ENCODE data around the gene MAPKAP1. TPM values are rescaled to one million over a fixed set of nuclear protein-coding genes. Genes with fewer than 3 reads are reported as not detected.

MAPKAP1 gene
- total RNA-seq, 1 donor from 2014 or later, result 67.3 TPM

DNA sequence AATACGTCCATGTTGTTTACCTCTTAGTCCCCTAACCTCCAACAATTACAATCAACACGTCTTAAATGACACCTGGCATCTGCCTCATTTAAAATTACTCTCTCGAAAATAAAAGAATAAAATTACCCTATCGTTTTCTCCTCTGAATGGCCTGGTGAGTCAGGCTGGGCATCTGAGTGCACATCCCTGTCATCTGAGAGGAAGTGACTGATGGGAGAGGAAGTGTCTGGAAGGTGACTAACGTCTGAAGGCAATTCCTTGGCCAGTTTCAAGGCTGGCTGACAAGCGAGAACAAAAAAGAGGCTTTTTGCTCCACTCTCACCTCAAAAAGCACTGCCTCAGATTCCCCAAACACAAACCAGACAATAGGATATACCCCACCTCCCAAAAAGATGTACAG, 57.7 kb downstream of the MAPKAP1 start:
- Mint-ChIP-seq H3K9me3 (no peaks in the 10 kb centered on the region), H3K36me3 (peaks cover 20% of the 10 kb centered on the region), H3K27ac (no peak overlapping the region), H3K27me3 (no peaks in the 10 kb centered on the region), H3K4me1 (ENCODE audit: unreplicated experiment) (peaks cover 33% of the 10 kb centered on the region), H3K4me3 (no peak overlapping the region)
- no peak for DNase-seq (ENCODE audit: extremely low spot score, unreplicated experiment)
- TF ChIP-seq CTCF (conservative IDR thresholded peaks at IDR 0.05), result no peak

DNA sequence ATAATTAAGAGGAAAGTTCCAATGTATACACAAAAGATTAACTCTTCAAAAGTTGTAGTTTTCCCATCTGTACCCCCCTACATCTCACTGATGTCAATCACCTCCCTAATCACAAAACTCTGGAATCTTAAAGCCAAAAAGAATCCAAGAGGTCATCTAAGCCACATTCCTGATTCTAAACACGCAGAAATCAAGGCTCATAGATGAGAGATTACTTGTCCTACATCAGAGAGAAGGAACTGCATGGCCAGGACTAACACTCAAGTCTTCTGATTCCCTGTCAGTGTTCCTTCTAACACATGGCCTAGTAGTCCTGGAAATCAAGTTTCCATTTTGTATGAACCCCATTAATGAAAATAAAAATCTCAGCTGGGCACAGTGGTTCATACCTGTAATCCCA, 58.7 kb downstream of the MAPKAP1 start:
- Mint-ChIP-seq H3K36me3 (peaks cover 20% of the 10 kb centered on the region), H3K27me3 (no peaks in the 10 kb centered on the region), H3K4me3 (no peak overlapping the region), H3K9me3 (no peaks in the 10 kb centered on the region), H3K4me1 (ENCODE audit: unreplicated experiment) (peaks cover 33% of the 10 kb centered on the region), H3K27ac (no peak overlapping the region)
- TF ChIP-seq CTCF (conservative IDR thresholded peaks at IDR 0.05), result no peak
- no peak for DNase-seq (ENCODE audit: extremely low spot score, unreplicated experiment)

DNA sequence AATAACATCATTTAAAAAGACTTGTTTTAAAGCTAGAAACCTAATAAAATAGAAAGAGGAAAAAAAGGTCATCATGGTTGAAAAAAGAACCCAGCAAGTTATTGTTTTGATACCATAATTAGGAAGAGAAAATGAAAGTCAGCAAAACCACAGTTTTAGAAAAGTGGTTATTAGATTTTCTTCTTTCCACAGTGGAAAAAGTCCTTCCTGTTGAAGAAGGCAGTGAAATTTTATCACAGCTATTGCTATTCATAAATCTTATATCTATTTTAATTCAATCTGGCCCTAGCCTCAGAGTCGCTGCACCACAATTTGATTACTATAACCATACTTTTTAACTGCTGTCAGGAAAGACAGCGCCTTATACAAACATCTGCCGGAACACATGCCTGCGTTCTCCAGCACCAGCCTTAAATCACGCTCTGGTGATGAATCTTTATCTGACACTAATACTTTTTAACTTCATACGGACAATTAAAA, 60.3 kb downstream of the MAPKAP1 start:
- TF ChIP-seq CTCF (conservative IDR thresholded peaks at IDR 0.05), result no peak
- Mint-ChIP-seq H3K27ac (no peak overlapping the region), H3K4me1 (ENCODE audit: unreplicated experiment) (peaks cover 25% of the 10 kb centered on the region), H3K4me3 (no peak overlapping the region), H3K36me3 (peaks cover 13% of the 10 kb centered on the region), H3K27me3 (no peaks in the 10 kb centered on the region), H3K9me3 (no peaks in the 10 kb centered on the region)
- DNase-seq (ENCODE audit: extremely low spot score, unreplicated experiment), result no peak

DNA sequence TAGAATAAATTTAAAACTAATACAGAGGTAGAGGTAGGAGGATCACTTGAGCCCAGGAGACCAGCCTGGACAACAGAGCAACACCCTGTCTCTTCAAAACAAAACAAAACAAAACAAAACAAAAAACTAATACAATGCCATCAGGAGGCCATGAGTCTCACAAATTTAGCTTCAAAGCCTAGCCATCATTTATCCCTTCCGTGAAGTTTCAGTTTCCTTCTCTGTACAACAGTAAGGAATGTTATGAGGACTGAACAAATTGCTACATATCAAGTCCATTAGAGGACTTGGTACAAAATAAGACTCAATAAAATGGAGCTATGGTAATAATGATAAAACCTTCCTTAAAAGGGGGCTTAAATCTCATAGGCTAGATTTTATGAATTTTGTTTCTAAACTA, 60.8 kb downstream of the MAPKAP1 start:
- no peak overlapping the region for H3K27ac Mint-ChIP-seq
- DNase-seq (ENCODE audit: extremely low spot score, unreplicated experiment), result no peak
- peaks cover 25% of the 10 kb centered on the region for H3K4me1 Mint-ChIP-seq (ENCODE audit: unreplicated experiment)
- no peaks in the 10 kb centered on the region for H3K27me3 Mint-ChIP-seq
- no peaks in the 10 kb centered on the region for H3K9me3 Mint-ChIP-seq
- peaks cover 13% of the 10 kb centered on the region for H3K36me3 Mint-ChIP-seq
- H3K4me3 Mint-ChIP-seq, result no peak overlapping the region
- no peak for TF ChIP-seq CTCF (conservative IDR thresholded peaks at IDR 0.05)

- no peak for TF ChIP-seq CTCF (conservative IDR thresholded peaks at IDR 0.05)
- Mint-ChIP-seq H3K4me1 (ENCODE audit: unreplicated experiment) (peaks cover 19% of the 10 kb centered on the region), H3K4me3 (no peak overlapping the region), H3K27ac (no peak overlapping the region), H3K9me3 (no peaks in the 10 kb centered on the region), H3K27me3 (no peaks in the 10 kb centered on the region), H3K36me3 (peaks cover 2% of the 10 kb centered on the region)
- DNase-seq (ENCODE audit: extremely low spot score, unreplicated experiment), result no peak
Observed at GRCh38 chr9:125644819-125645507, 62.0 kb downstream of the MAPKAP1 start.

Data from type B pancreatic cell (in vitro differentiated cells).